Right cardiac atrium (tissue), 5 donors: ENCODE data around the gene RPTOR. TPM values are rescaled to one million over a fixed set of nuclear protein-coding genes. Genes with fewer than 3 reads are reported as not detected.

Experiments
- ATAC-seq, 2 donors: fragments of 200-7000 bp; cut with Tn5 transposase; one replicate each; pipeline versions ENCODE4 v1.8.0 to v1.9.1; 2020; ENCODE audit warnings: moderate library complexity in 2 of 2, mild to moderate bottlenecking in 1 of 2
- DNase-seq, 3 donors: peaks; one replicate each; pipeline ENCODE4 v3.0.0-alpha.2; 2020
- H3K27ac ChIP-seq: one replicate; pipeline ENCODE4 v1.5.1; 2013; ENCODE audit warnings: mild to moderate bottlenecking, low read length, control low read depth, moderate library complexity
- H3K27me3 ChIP-seq: one replicate; pipeline ENCODE4 v1.6.1; 2013; ENCODE audit not compliant: control insufficient read depth, insufficient read depth
- H3K4me1 ChIP-seq: one replicate; pipeline ENCODE4 v1.6.1; 2013; ENCODE audit warnings: low read length; ENCODE audit not compliant: control insufficient read depth, insufficient read depth
- H3K4me3 ChIP-seq: one replicate; pipeline ENCODE4 v1.5.1; 2013; ENCODE audit warnings: low read length, control low read depth
- H3K9me3 ChIP-seq: one replicate; pipeline ENCODE4 v1.6.1; 2013; ENCODE audit warnings: low read length; ENCODE audit not compliant: control insufficient read depth
- WGBS: extraction: QIAGEN DNeasy Blood & Tissue Kit; methylation state at CpG from one replicate; pipeline ENCODE4 v1.1.7; 2013; 5-methylcytosine and 5-hydroxymethylcytosine counted together
- intact Hi-C, 4 donors: fragments of 100-400 bp; cut with DNase I; formaldehyde crosslinking; loops; one replicate each; pipeline versions ENCODE4 v1.11.0 to v1.14.0; 2022 to 2023
- polyA plus RNA-seq: library from polyadenylated mRNA; stranded (reverse); fragments of 200-250 nt; gene quantifications from one replicate; pipeline ENCODE4 v1.2.3, GENCODE V29; 2013
- total RNA-seq, 4 donors: library from RNA; stranded (reverse); fragmentation: NEBNext Ultra II Directional; extraction: Animal tissue kit (Norgen Biotek cat#: 25700); gene quantifications; one replicate each; pipeline ENCODE4 v1.2.1, GENCODE V29; 2021
- donor health status: healthy with polysubstance abuse.
- donor health status: DM: no; HTN: yes; CAD: no.
- donor health status: DM: no; HTN: no; CAD: no.
- donor health status: DM: no; HTN: yes; CAD: no; lungs with severe emphysema.
- donor health status: DM: yes; HTN: yes; CAD: no.

The RPTOR gene
- total and polyA plus RNA-seq, 5 donors: 15.2 to 27.0 (median 25.3) TPM

- DNase-seq (no peak), ATAC-seq (no peak)
- Histone ChIP-seq H3K27me3 (no peaks in the 10 kb centered on the region), H3K4me1 (no peaks in the 10 kb centered on the region), H3K27ac (no peak overlapping the region), H3K9me3 (no peaks in the 10 kb centered on the region), H3K4me3 (no peak overlapping the region)
- intact Hi-C loops: no loop called here
- 82% methylated on average over 6 of the region's 6 CpGs for WGBS
These were observed 15.2 kb downstream of the RPTOR start for GRCh38 chr17:80559825-80560251.

- DNase-seq (no peak), ATAC-seq (no peak)
- intact Hi-C loops: no loop called here
- 98% methylated on average over 4 of the region's 4 CpGs for WGBS
- H3K27ac ChIP-seq: no peak overlapping the region
- H3K4me1 ChIP-seq: no peaks in the 10 kb centered on the region
- H3K27me3 ChIP-seq: no peaks in the 10 kb centered on the region
- H3K4me3 ChIP-seq: no peak overlapping the region
- H3K9me3 ChIP-seq: no peaks in the 10 kb centered on the region
These were observed 17.0 kb downstream of the RPTOR start for GRCh38 chr17:80561541-80562114.

- Histone ChIP-seq H3K4me3 (no peak overlapping the region), H3K4me1 (no peaks in the 10 kb centered on the region), H3K27ac (no peak overlapping the region), H3K27me3 (no peaks in the 10 kb centered on the region), H3K9me3 (no peaks in the 10 kb centered on the region)
- intact Hi-C loops: no loop called here
- DNase-seq (no peak), ATAC-seq (no peak)
- WGBS: 89% methylated on average over 5 of the region's 5 CpGs
These were observed 19.9 kb downstream of the RPTOR start for GRCh38 chr17:80564545-80564944.

GRCh38 chr17:80565343-80566053 lies 20.9 kb downstream of the RPTOR start:
- ATAC-seq (peak; percentile 62 to 64), DNase-seq (no peak)
- 77% methylated on average over 12 of the region's 12 CpGs for WGBS
- Histone ChIP-seq H3K4me3 (no peak overlapping the region), H3K9me3 (no peaks in the 10 kb centered on the region), H3K4me1 (no peaks in the 10 kb centered on the region), H3K27ac (no peak overlapping the region), H3K27me3 (no peaks in the 10 kb centered on the region)
- intact Hi-C loops: no loop called here

- no peak overlapping the region for H3K4me3 ChIP-seq
- ATAC-seq: no peak
- H3K27ac ChIP-seq: no peak overlapping the region
- 82% methylated on average over 5 of the region's 5 CpGs for WGBS
- no peak for DNase-seq
- H3K9me3 ChIP-seq: no peaks in the 10 kb centered on the region
- intact Hi-C loops: no loop called here
- no peaks in the 10 kb centered on the region for H3K27me3 ChIP-seq
- no peaks in the 10 kb centered on the region for H3K4me1 ChIP-seq
These were observed 21.4 kb downstream of the RPTOR start for GRCh38 chr17:80566054-80566400.

- Histone ChIP-seq H3K9me3 (no peaks in the 10 kb centered on the region), H3K4me1 (no peaks in the 10 kb centered on the region), H3K27ac (no peak overlapping the region), H3K27me3 (no peaks in the 10 kb centered on the region), H3K4me3 (no peak overlapping the region)
- ATAC-seq: no peak
- intact Hi-C loops: no loop called here
- no peak for DNase-seq
These were observed 23.6 kb downstream of the RPTOR start for GRCh38 chr17:80568246-80568645.

GRCh38 chr17:80569924-80570323 lies 25.3 kb downstream of the RPTOR start:
- Histone ChIP-seq H3K27me3 (no peaks in the 10 kb centered on the region), H3K27ac (no peak overlapping the region), H3K9me3 (no peaks in the 10 kb centered on the region), H3K4me3 (no peak overlapping the region), H3K4me1 (no peaks in the 10 kb centered on the region)
- intact Hi-C loops: loop anchor here in 2 of 4 donors (5.0 to 10.0 kb wide), 2 partner anchors 135 to 143 kb away; no protein-coding TSS in a partner anchor
- WGBS: 87% methylated on average over 9 of the region's 9 CpGs
- DNase-seq: no peak
- ATAC-seq: no peak

GRCh38 chr17:80573701-80574100 lies 29.1 kb downstream of the RPTOR start:
- H3K27me3 ChIP-seq: no peaks in the 10 kb centered on the region
- DNase-seq (no peak), ATAC-seq (no peak)
- H3K9me3 ChIP-seq: no peaks in the 10 kb centered on the region
- 72% methylated on average over 6 of the region's 6 CpGs for WGBS
- intact Hi-C loops: loop anchor here in 2 of 4 donors (5.0 to 10.0 kb wide), 2 partner anchors 139 to 146 kb away; no protein-coding TSS in a partner anchor
- no peak overlapping the region for H3K4me3 ChIP-seq
- H3K27ac ChIP-seq: no peak overlapping the region
- H3K4me1 ChIP-seq: peaks cover 2% of the 10 kb centered on the region

GRCh38 chr17:80574496-80574895 lies 29.9 kb downstream of the RPTOR start:
- WGBS: 74% methylated on average over 4 of the region's 4 CpGs
- H3K4me3 ChIP-seq: no peak overlapping the region
- intact Hi-C loops: loop anchor here in 2 of 4 donors (5.0 to 10.0 kb wide), 2 partner anchors 140 to 147 kb away; no protein-coding TSS in a partner anchor
- DNase-seq (no peak), ATAC-seq (no peak)
- no peaks in the 10 kb centered on the region for H3K9me3 ChIP-seq
- H3K4me1 ChIP-seq: peaks cover 2% of the 10 kb centered on the region
- no peaks in the 10 kb centered on the region for H3K27me3 ChIP-seq
- H3K27ac ChIP-seq: no peak overlapping the region

GRCh38 chr17:80575057-80575875 lies 30.6 kb downstream of the RPTOR start:
- intact Hi-C loops: loop anchor here in 1 of 4 donors (10.0 kb wide), 1 partner anchor 140 kb away; no protein-coding TSS in a partner anchor
- H3K27ac ChIP-seq: no peak overlapping the region

More at GRCh38 chr17:80575057-80575875, 30.6 kb downstream of the RPTOR start:
- ATAC-seq (peak; percentile 87 to 90), DNase-seq (peak; percentile 79 to 93 (median 86))
- H3K4me3 ChIP-seq: no peak overlapping the region
- H3K4me1 ChIP-seq: peaks cover 2% of the 10 kb centered on the region
- 34% methylated on average over 17 of the region's 17 CpGs for WGBS
- no peaks in the 10 kb centered on the region for H3K9me3 ChIP-seq
- no peaks in the 10 kb centered on the region for H3K27me3 ChIP-seq
